Stimulated activated CD8-positive, alpha-beta memory T cell treated with anti-CD3 and anti-CD28 coated beads, Interleukin-2, amount 100 ng/mL, for 48 hours (primary cell): Measurements from ENCODE around the gene IKZF2.
A peak's percentile ranks its signal among the peaks of the same experiment; 100 is the strongest.

Source experiments
- DNase-seq, 2 donors: peaks; one replicate each; pipeline ENCODE4 v3.0.0-alpha.2; 2020; ENCODE audit warnings: low read depth in 2 of 2

The IKZF2 gene

DNA sequence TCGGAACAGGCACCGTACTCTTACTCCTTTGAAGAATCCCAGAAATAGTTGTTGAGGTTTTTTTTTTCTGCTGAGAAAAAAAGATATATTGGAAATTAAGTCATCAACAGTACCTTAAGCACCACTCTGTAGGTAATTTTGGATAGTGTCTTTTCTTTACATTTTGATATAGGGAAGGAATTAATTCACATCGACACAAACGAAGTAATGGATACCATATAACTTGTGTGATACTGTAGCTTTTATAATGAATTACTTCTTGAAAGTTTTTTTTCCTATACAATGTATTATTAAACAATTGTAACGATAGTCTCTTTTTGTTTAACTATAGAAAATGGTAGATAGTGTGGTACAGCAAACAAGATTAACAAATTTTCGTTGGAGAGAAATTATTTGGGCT, 1.5 kb upstream of the IKZF2 start:
- no peak for DNase-seq

DNA sequence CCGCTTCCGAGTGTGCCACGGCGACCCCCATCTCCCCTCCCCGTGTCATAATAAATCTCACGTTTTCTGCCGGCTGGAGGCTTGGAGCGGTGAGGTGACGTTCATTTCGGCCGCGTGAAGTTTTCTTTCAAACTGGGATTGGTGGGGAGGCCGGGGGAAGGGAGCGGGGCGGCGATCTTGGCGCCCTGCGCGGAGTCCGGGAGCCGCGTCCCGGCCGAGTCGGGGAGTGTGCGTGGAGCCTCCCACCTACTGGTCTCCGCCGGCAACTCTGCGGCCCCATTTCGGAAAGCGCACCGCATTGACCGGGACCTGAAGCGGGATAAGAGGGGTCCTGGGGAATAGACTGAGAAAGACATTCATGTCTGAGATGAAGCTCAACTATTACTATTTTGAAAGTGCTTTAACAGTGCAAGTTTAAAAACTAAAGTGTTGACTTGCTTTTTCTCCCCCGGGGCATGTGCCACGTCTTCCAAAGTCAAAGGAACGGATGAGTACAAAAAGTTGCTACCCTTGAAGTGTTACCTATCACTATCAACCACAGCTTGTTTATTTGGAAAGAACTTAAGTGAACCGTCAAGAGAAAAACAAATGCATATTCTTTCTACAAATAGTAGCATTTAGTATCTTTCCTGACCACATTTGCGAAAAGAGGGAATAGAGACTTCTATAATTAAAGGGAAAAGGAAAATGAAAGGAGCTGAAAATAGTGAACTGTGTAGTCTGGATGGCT, 818 bp upstream of the IKZF2 start:
- DNase-seq = peak in 1 of 2 donors; percentile 8

DNA sequence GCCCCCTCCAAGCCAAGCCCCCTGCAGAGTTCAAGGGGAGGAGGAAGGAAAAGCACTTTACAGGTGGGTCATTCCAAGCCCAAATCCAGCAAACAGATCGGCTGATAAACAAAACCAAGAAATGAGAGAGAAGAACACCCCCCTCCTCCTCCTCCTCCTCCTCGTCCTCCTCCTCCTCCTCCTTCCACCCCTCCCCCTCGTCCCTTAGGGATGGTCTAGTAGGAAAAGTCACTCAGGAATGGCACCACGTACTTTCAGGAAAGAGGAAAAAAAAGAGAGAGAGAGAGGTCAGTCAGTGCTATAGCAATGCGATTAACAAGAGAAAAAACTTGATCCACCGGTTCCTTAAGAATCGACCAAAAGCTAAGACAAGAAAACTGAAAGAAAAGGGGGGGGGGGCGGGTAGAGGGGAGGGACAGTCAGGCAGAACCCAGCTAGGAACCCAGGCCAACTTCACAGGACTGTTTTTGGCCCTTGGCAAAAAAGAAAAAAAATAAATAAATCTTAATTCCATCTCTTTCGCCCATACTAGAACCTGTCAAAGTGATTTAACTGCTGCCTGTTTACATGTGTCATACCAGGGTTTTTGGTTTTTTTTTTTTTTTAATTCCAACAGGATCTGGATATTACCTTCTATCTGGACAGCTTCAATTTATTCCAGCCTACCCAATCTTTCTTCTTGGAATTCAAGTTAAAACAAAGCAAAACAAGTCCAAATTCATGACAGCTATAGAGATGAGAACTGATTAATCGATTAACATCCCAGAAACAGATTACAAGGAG, 906 bp downstream of the IKZF2 start:
- no peak for DNase-seq

DNA sequence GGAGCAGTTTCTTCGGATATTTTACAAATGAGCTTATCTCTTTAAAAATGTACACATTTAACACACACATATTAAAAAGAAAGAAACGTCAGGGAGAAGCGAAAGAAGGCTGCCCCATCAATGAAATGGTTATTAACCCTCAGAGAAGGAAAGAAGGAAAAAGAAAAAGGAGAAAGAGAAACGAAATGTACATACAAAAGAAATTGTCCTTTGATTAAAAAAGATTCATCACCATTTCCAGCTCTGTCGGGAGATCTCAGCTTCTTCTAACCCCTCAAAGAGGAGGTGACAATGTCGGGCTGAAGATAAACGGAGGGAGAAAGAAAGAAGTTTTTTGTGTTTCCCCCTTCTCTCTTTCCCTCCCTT, 1.5 kb downstream of the IKZF2 start:
- DNase-seq = no peak

DNA sequence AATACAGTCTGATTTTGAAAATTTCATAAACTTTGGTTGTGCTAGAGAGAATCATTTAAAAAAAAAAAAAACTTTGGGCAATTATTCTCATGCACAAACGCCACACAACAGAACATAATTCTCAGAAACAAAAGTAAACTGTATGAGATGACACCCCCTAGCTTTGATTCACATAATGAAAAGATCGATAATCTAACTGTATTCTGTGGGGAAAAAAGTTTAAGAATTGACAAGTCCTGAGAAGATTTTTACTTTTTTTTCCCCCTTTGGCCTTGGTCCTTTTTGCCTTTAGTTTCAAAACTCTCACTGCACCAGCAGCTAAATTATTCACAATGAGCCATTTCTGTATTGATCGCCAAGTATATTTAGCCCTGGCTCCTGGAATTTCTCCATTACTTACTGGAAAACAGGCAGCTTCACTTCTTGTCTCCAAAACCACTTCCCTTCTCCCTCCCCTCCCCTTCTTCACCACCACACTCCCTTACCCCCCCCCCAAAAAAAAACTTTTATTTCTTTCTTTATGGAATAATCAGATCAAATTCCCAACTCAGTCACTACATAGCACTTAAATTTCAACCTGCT, 2.0 kb downstream of the IKZF2 start:
- DNase-seq = no peak

DNA sequence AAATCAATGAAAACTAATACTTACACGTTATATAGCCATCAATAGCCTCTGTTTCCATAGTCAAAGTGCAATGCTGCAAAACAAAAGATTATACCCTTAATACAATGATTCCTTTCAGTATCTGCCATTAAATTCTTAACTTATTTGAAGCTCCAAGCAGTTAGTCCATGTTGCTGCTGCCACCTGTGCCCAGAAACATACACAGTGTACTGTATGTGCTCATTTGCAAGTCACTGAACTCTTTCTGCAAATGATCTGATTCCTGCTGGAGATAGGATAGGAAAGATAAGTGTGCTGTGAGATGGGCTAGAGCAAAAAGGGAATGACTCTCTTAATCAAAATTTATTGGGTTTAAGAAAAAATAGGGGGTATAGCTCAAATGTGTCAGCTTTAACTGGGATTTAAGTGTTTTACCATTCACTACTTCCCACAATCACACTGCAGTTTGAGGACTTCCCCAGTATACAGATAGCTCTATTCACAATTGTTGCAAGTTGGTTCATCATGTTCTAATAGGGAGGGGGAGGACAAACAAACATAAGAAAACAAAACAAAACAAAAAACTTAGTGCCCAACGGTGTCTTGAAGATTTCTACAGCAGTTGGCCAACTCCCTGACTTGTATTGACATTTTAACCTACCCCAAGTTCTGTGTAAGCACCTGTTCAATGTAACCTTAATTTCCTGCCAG, 2.7 kb downstream of the IKZF2 start:
- no peak for DNase-seq

DNA sequence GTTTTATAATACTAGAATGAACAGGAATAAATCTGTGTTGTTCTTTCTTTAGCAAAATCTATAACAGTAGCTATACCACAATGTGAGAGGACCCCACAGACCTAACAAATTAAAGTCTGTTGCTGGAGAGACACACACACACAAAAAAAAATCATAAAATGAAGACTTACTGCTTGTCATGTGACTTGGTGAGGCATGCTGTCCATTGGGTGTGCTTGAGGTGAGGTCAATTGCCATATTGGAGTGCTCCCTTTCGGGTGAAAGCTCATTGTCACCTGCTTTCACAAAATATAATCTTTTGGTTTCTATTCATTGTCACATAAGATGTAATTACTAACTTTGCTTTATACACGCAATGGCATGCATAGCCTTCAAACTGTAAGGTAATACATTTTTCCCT, 3.9 kb downstream of the IKZF2 start:
- DNase-seq = no peak

DNA sequence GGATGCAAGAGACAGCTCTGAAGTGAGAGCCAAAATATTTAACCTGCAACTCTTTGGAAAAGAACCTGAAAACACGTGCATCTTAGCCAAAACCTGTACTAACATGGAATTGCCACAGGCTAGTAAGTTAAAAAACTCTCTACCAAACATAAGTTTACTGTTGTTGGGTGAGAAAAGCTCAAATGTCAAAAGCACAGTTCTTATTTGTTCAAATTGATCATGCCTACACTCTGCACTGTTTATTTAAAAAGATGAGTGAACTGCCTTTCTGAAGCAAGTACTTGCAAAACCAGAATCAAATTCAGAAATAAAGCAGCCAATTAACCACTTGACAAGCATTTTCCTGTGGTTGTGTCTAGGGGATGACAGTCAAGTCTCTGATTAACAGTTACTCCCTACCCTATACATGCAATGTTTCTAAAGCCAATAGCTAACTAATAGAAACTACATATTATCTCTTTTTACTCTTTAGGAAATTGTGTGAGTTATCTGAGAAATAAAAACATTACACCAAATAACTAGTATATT, 5.6 kb downstream of the IKZF2 start:
- DNase-seq = no peak

DNA sequence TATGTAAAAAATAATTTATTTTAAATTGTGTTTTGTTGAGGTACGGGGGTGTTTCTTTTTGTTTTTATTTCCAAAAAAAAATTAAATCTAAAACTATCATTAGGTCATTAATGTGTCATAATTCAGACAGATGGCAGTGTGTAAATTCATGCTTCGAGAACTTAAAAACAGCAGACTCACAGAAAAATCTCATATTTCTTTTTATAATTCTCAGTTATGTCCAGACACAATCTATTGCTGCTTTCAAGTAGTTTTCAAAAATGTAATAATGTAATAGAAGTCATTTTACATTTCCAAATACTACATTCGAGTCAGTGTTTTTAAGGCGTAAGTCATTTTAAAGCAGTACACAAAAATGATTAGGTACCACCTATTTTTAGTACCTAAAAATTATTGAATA, 14.3 kb downstream of the IKZF2 start:
- DNase-seq = no peak

DNA sequence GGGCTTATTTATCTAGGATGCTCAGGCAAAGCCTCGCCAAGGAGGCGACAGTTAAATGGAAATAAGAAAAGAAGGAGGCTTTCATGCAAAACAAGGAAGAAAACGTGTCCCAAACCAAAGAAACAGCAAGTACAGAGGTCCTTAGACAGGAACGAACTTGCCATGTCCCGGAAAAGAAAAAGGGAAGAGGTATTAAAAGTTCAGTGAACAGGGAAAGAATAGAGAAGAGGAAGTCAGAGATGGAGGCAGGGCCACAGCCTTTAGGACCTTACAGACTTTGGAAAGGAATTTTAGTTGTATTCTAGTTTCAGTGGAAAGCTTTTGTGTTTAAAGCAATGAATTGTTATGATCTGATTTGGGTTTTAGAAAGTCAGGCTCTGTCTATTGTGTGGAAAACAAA, 22.1 kb downstream of the IKZF2 start:
- DNase-seq = no peak

DNA sequence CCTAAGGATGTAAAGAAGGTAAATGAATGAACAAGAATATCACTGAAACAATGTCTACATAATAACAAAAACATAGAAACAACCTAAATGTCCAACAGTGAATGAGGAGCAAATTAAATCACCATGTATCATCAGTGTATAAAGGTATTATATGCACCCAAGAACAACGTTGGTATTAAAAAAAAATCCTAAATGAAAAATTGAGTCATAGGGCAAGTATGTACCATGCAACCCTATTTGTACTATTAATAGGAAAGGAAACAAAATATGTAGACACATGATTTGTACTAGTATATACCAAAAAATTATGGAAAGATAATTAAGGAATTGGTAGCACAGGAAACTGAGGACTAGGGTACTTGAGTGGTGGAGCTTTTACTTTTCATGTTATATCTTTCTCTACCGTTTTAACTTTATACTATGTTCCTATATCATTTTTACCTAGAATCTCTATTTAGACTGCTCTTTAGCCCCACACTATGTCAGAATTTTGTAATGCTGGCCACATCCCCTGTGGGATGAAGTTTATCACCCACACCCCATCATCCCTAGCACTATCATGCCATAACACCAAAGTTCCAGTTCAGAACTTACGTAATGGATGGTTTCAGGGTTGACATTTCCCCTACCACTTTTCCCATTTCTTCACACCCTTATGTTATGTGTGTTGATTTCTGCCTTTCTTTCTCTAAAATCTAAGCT, 25.6 kb downstream of the IKZF2 start:
- no peak for DNase-seq

DNA sequence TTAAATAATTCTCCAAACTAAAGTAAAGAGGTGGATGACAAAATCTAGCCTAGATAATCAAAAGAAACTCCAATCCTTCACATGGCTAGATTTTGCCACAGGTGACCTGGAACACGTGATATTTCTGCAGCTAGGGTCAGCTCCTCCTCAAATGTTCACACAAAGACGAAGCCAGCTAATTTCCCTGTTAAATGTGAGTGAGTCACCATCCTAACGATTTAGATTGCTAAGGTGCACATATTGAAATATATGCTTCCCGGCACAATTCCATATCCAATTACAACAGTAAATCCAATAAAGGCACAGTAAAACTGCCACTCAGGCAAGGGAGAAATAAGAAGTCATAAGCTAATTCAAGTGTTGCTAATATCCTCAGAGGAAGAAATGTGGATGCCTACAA, 28.7 kb downstream of the IKZF2 start:
- no peak for DNase-seq

DNA sequence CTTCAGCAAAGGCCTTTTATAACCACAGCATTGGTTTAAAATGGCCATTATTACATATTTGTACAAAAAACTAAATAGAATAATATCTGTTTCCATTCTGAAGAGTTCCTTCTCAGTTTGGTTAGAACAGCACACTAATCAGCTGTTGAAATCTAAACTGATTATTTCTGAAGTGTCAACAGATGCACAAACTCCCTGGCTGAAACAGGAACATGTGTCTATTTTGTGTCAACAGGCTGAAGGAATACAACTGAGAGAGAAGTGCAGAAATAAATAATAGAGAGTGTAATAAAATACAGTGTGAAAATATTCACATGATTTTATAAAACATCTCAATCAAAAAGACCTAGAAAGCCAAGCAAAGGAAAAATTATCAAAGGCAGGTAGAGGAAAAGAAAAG, 29.7 kb downstream of the IKZF2 start:
- DNase-seq = no peak

DNA sequence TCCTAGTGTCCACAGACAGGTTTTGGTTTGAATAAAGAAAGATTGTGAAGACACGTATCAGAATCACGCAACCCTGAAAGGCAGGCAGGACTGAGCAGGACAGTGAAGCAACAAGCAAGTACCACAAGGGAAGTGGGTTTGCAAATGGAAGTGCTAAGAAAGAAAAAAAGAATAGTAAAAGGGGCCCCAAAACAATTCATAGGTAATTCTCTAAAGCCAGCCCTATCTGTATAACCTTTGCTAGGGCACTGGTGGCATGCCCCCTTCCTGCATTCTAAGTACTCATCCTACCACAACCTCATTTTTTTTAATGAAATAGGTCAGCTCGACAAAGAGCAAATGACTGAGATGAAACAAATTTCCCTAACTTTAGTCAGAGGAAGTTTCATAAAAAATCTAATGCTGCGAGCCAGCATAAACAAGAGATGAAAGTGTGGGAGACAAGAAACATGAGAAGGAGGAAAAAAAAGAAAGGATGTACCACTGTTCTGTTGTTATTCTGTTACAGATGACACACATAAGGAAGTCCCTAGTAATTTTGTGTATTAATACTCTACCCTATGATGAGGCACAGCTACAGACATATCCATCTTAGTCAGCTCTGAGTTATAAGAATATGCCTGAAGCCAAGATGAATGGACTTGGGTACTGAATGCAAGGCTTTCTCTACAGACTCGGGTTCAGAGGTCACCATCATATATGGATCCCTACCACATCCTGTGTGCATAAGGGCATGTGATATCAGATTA, 32.2 kb downstream of the IKZF2 start:
- DNase-seq = peak in 1 of 2 donors; percentile 12

DNA sequence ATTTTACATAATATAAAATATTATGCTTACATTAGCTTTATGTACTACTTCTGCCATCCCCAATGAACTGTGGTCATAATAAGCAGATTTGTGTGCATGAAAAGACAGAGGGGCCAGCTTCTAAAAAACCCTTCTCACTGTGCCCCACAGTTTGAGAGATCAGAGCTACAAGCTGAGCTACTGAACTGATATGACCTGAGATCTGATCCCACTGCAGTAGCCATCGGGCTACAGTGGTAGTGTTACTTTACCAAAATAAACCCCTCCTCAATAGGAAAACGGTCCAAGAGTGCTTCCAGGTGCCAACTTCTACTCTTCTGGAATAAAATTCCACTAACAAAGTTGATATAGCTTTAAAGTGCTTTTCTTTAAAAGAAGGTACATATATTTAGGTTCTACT, 43.1 kb downstream of the IKZF2 start:
- no peak for DNase-seq

DNA sequence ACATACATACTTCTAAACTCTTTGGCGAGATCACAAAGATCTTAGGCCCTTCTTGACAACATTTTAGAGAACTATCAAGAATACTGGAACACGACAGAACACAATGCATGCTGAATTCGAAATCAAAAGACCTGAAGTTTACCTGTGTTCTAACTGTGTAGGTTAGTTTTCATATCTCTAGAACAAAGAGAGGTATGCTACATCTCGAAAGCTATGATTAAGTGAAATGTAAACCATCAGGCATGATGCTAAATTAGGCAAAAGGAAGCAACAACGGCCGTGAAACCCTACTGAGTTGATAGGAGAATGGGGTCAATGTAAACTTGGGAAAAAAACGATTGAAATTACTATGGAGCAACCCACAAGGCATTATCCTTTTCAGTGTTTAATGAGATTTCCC, 43.7 kb downstream of the IKZF2 start:
- DNase-seq = no peak

DNA sequence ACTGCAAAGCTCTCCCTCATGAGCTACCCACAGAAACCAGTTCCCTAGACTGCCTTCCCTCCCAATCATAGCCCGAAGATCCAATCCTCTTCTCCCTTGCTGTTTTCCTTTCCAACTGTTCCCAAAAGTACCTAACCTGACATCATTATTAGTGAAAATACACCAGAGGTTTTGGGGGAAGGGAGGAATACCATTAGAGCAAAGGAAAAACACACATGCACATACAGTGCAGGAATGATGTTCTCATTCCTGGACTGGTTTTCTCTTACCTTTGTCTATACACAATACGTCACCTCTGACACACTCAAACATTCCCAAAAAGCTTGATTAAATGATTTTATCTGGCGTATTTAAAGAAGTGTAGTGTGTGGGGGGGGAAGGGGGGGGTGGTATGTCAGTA, 46.2 kb downstream of the IKZF2 start:
- no peak for DNase-seq

DNA sequence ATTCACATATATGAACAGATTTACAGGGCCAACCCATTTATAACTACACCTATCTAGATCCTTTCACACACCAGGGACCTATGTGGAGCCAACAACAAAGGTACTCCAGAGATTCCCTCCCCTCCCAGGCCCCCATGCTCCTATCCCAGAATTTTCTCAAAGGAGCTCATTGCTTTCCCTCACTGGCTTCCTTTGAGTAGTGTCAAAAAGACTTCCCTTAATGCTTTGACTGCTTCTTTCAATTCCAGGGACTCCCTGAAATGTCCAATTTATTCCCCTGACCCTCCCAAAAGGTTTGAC, 46.6 kb downstream of the IKZF2 start:
- no peak for DNase-seq

DNA sequence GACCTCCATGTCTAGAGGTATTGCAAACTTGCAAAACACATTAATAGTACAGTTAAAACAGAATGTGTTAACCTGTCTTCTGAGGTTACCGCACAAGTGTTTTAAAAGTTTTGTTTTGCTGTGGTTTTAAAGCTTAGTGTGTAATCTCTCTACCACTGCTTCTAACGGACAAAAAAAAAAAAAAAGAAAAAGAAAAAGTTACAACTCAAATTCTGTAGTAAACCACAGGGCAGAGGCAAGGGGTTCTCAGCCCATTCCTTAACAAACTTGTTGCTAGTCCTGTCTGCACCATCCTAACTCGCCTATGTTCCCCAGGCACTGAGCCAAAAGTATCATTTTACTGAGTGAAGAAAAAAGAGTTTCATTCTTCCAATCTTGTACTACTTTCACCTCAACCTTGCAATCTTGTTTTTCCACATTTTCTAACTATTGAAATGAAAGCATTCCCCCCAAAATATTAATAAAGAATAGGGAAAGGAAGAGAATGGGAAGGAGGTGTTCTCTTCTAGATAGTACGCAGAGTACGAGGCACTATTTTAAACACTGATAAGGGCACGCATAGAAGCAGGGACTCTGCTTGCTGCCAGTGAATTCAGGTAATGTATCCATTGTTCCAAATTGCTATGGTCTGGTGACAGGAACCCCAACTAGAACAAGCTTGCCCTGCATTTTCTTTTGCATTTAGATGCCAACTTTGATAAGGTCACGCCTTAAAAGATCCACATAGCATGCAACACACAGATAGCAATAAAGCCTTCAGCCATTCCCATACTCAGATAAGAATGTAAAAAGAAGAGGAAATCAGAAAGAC, 47.1 kb downstream of the IKZF2 start:
- DNase-seq = no peak

DNA sequence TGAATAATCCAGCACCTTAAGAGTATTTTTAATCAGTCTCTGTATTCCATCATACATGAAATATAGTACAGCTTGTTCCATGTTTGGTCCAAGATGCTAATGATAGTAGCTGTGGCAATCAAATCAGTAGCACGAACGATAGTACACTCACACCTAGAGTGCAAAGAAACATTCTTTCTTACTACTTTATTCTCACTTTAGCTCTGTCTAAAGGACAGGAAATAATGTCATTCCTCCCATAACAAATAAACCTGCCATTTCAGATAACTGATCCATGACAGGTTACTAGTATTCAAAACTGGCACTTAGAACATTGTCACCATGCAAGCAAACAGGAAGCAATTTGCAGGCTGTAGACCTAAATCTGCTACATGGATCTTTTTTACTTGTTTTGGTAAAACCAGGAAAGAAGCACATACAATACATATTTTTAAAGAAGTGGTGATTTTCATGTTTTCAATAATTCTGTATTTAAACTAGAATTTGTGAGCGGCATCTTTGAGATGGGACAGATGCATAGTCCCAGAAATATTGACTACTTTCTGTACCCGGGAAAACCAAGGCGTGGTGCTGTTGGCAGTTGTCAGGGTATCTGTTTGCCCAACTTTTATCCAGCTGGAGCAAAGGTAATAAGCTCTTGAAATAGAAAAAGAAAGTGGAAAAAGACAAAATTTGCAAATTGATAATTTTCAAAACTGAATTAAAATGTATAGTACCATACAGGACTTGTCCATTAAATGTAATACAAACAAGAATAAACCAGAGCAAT, 49.5 kb downstream of the IKZF2 start:
- no peak for DNase-seq
